ENCODE results near the gene PTPRD. TPM values are rescaled to one million over a fixed set of nuclear protein-coding genes. Genes with fewer than 3 reads are reported as not detected.

PTPRD gene
- total RNA-seq, 4 donors from 2014 or later: 0.72 to 8.0 (median 3.0) TPM

- intact Hi-C loops (cut with DNase I; ENCODE audit: low total_unique reads): no loop called here
- no peak for TF ChIP-seq CTCF (IDR thresholded peaks at IDR 0.05)
- TF ChIP-seq POLR2A (IDR thresholded peaks at IDR 0.05): no peak
- DNase-seq (ENCODE audit: low spot score in 2 of 2): no peak
- no peak overlapping the region for H3K4me3 ChIP-seq (ENCODE audit: low read depth, poor library complexity, severe bottlenecking)
Observed at GRCh38 chr9:10135553-10135952, 477.2 kb downstream of the PTPRD start.

GRCh38 chr9:10134266-10134665, 478.5 kb downstream of the PTPRD start:
- TF ChIP-seq POLR2A (IDR thresholded peaks at IDR 0.05) (no peak), CTCF (IDR thresholded peaks at IDR 0.05) (no peak)
- intact Hi-C loops (cut with DNase I; ENCODE audit: low total_unique reads): no loop called here

GRCh38 chr9:10130061-10130675, 482.6 kb downstream of the PTPRD start:
- DNase-seq (ENCODE audit: low spot score in 2 of 2): no peak
- WGBS, 2 donors: 60 to 75% methylated on average over 2 of the region's 2 CpGs

More at GRCh38 chr9:10134266-10134665, 478.5 kb downstream of the PTPRD start:
- H3K4me3 ChIP-seq (ENCODE audit: low read depth, poor library complexity, severe bottlenecking): no peak overlapping the region
- 88 to 89% methylated on average over 4 of the region's 4 CpGs for WGBS, 2 donors
- no peak for DNase-seq (ENCODE audit: low spot score in 2 of 2)

GRCh38 chr9:10127867-10128266, 484.9 kb downstream of the PTPRD start:
- intact Hi-C loops (cut with DNase I; ENCODE audit: low total_unique reads): no loop called here

More at GRCh38 chr9:10130061-10130675, 482.6 kb downstream of the PTPRD start:
- no peak overlapping the region for H3K4me3 ChIP-seq (ENCODE audit: low read depth, poor library complexity, severe bottlenecking)
- no peak for TF ChIP-seq CTCF (IDR thresholded peaks at IDR 0.05)
- no peak for TF ChIP-seq POLR2A (IDR thresholded peaks at IDR 0.05)
- intact Hi-C loops (cut with DNase I; ENCODE audit: low total_unique reads): no loop called here

GRCh38 chr9:10112798-10113197, 500.0 kb downstream of the PTPRD start:
- no peak for DNase-seq (ENCODE audit: low spot score in 2 of 2)
- intact Hi-C loops (cut with DNase I; ENCODE audit: low total_unique reads): no loop called here
- H3K4me3 ChIP-seq (ENCODE audit: low read depth, poor library complexity, severe bottlenecking): no peak overlapping the region
- 30 to 32% methylated on average over 4 of the region's 4 CpGs for WGBS, 2 donors
- TF ChIP-seq POLR2A (IDR thresholded peaks at IDR 0.05): no peak
- TF ChIP-seq CTCF (IDR thresholded peaks at IDR 0.05): no peak

More at GRCh38 chr9:10127867-10128266, 484.9 kb downstream of the PTPRD start:
- TF ChIP-seq CTCF (IDR thresholded peaks at IDR 0.05) (no peak), POLR2A (IDR thresholded peaks at IDR 0.05) (no peak)
- no peak overlapping the region for H3K4me3 ChIP-seq (ENCODE audit: low read depth, poor library complexity, severe bottlenecking)
- 94 to 96% methylated on average over 1 of the region's 1 CpG for WGBS, 2 donors
- DNase-seq (ENCODE audit: low spot score in 2 of 2): no peak

GRCh38 chr9:10112070-10112469, 500.7 kb downstream of the PTPRD start:
- intact Hi-C loops (cut with DNase I; ENCODE audit: low total_unique reads): no loop called here
- no peak overlapping the region for H3K4me3 ChIP-seq (ENCODE audit: low read depth, poor library complexity, severe bottlenecking)
- 63 to 80% methylated on average over 2 of the region's 2 CpGs for WGBS, 2 donors
- no peak for DNase-seq (ENCODE audit: low spot score in 2 of 2)
- TF ChIP-seq CTCF (IDR thresholded peaks at IDR 0.05) (no peak), POLR2A (IDR thresholded peaks at IDR 0.05) (no peak)
